Endothelial cell (in vitro differentiated cells): Measurements from ENCODE around the gene DICER1. TPM values are rescaled to one million over a fixed set of nuclear protein-coding genes. Genes with fewer than 3 reads are reported as not detected.

ENCODE experiments used
- DNase-seq: peaks from one replicate; pipeline ENCODE4 v3.0.0; 2021; ENCODE audit warnings: low spot score
- H3K27ac Mint-ChIP-seq: one replicate; pipeline ENCODE4 v1.8.0; 2021; ENCODE audit warnings: mixed read lengths, inconsistent platforms; ENCODE audit not compliant: unreplicated experiment
- H3K27me3 Mint-ChIP-seq: one replicate; pipeline ENCODE4 v1.8.0; 2021; ENCODE audit warnings: mild to moderate bottlenecking, moderate library complexity, mixed read lengths, inconsistent platforms; ENCODE audit not compliant: unreplicated experiment
- H3K36me3 Mint-ChIP-seq: one replicate; pipeline ENCODE4 v1.8.0; 2021; ENCODE audit warnings: mild to moderate bottlenecking, low read depth, mixed read lengths, inconsistent platforms; ENCODE audit not compliant: unreplicated experiment
- H3K4me1 Mint-ChIP-seq: one replicate; pipeline ENCODE4 v1.8.0; 2021; ENCODE audit warnings: mild to moderate bottlenecking, mixed read lengths, inconsistent platforms; ENCODE audit not compliant: unreplicated experiment
- H3K4me3 Mint-ChIP-seq: one replicate; pipeline ENCODE4 v1.8.0; 2021; ENCODE audit warnings: mild to moderate bottlenecking, mixed read lengths, inconsistent platforms; ENCODE audit not compliant: unreplicated experiment
- H3K9me3 Mint-ChIP-seq: one replicate; pipeline ENCODE4 v1.8.0; 2021; ENCODE audit warnings: mixed read lengths, inconsistent platforms; ENCODE audit not compliant: unreplicated experiment
- total RNA-seq: library from RNA; stranded (reverse); fragmentation: NEBNext Ultra II Directional; extraction: Animal tissue kit (Norgen Biotek cat#: 25700); gene quantifications from one replicate; pipeline ENCODE4 v1.2.1, GENCODE V29; 2021; ENCODE audit not compliant: unreplicated experiment
- TF ChIP-seq, protein P1 (sequence below): fragments of 200-600 bp; sonication (generic); IDR thresholded peaks from one replicate; pipeline ENCODE4 v1.5.0; 2021; ENCODE audit warnings: antibody characterized with exemption; ENCODE audit not compliant: unreplicated experiment

DICER1 gene
- total RNA-seq, 1 donor from 2014 or later, result 69.2 TPM

DNA sequence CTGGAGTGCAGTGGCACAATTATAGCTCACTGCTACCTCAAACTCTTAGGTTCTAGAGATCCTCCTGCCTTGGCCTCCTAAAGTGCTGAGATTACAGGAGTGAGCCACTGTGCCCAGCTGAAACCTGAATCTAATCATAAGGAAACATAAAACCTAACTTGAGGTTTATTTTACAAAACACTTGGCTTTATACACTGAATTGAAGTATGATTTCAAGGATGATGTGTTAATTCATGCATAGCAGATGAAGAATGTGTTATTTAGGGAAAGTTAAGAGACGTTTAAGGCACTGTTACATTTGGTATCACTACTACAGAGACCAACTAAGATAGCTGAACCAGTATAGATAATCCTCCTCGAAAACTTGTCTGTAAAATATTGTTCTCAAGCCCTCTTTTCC is 6.4 kb downstream of the DICER1 start:
- Mint-ChIP-seq H3K36me3 (peaks cover 2% of the 10 kb centered on the region), H3K4me3 (no peak overlapping the region), H3K9me3 (no peaks in the 10 kb centered on the region), H3K4me1 (peaks cover 25% of the 10 kb centered on the region), H3K27ac (no peak overlapping the region), H3K27me3 (peaks cover 2% of the 10 kb centered on the region)
- DNase-seq, result no peak
- TF ChIP-seq, protein P1, sequence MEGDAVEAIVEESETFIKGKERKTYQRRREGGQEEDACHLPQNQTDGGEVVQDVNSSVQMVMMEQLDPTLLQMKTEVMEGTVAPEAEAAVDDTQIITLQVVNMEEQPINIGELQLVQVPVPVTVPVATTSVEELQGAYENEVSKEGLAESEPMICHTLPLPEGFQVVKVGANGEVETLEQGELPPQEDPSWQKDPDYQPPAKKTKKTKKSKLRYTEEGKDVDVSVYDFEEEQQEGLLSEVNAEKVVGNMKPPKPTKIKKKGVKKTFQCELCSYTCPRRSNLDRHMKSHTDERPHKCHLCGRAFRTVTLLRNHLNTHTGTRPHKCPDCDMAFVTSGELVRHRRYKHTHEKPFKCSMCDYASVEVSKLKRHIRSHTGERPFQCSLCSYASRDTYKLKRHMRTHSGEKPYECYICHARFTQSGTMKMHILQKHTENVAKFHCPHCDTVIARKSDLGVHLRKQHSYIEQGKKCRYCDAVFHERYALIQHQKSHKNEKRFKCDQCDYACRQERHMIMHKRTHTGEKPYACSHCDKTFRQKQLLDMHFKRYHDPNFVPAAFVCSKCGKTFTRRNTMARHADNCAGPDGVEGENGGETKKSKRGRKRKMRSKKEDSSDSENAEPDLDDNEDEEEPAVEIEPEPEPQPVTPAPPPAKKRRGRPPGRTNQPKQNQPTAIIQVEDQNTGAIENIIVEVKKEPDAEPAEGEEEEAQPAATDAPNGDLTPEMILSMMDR, result no peak

DNA sequence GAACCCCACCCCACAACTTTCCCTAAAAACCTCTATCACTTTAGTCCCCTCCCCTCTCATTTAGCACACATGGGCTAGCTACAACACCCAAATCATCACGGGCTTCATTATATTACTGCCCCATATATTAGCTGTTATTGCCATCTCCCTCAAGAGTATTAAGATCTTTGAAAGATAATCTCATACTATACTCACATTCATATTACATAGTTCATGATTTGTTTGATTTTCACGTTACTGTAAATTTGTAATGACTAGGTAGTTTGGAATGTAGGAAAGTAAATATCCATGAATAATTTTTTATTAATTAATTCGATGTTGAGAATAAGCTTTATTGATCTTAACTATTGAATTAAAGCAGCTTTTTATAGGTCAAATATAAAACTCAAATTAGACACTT is 7.9 kb downstream of the DICER1 start:
- Mint-ChIP-seq H3K27me3 (peaks cover 2% of the 10 kb centered on the region), H3K4me3 (no peak overlapping the region), H3K4me1 (peaks cover 16% of the 10 kb centered on the region), H3K9me3 (no peaks in the 10 kb centered on the region), H3K36me3 (peaks cover 8% of the 10 kb centered on the region), H3K27ac (no peak overlapping the region)
- DNase-seq, result no peak
- TF ChIP-seq, protein P1, result no peak

DNA sequence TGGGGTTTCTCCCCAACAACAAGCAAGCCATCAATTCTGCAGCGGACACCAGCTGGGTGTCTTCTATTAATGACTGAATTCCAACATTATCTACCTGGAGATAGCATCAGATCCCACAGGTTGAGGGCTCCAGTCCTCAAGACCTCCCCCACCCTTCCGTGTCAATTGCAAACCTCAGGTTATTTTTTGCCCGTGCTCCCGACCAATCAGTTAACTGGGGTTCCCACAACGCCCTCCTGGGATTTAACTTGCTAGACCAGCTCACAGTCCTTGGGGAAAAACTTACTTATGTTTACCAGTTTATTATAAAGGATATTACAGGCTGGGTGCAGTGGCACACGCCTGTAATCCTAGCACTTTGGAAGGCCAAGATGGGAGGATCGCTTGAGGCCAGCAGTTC is 9.7 kb downstream of the DICER1 start:
- H3K27ac Mint-ChIP-seq, result no peak overlapping the region
- peaks cover 15% of the 10 kb centered on the region for H3K4me1 Mint-ChIP-seq
- H3K36me3 Mint-ChIP-seq, result peaks cover 8% of the 10 kb centered on the region
- peaks cover 2% of the 10 kb centered on the region for H3K27me3 Mint-ChIP-seq
- DNase-seq, result no peak
- TF ChIP-seq, protein P1, result no peak
- H3K4me3 Mint-ChIP-seq, result no peak overlapping the region
- no peaks in the 10 kb centered on the region for H3K9me3 Mint-ChIP-seq

DNA sequence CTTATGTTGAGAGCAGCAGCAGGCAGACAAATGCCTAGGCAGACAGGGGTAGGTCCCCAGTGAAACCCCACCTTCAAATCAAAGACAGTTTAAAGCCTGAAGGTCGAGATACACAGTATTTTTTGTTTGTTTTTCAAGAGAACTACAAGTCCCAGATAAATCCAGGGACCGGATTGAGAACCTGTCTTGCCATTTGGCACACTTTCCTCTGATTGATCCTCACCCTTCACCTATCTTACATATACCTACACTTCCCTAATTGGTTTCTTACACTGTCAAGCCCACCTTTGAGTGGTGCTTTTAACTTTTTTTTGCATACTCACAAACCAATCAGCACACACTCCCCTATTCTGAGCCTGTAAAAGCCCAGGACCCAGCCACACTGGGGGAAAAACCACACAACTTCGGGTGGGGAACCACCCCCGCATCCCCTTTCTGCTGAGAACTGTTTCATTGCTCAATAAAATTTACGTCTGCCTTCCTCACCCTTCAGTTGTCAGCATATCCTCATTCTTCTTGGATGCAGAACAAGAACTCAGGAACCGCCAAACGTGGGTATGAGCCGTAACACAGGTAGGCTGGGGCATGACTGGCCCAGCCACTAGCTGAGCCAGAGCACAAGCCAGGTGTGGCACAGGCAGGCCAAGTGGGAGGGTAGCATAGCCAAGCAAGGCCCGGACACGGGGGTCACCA is 11.1 kb downstream of the DICER1 start:
- H3K4me1 Mint-ChIP-seq, result peaks cover 7% of the 10 kb centered on the region
- TF ChIP-seq, protein P1, result no peak
- H3K36me3 Mint-ChIP-seq, result peaks cover 8% of the 10 kb centered on the region
- peaks cover 2% of the 10 kb centered on the region for H3K27me3 Mint-ChIP-seq
- DNase-seq, result no peak
- H3K9me3 Mint-ChIP-seq, result no peaks in the 10 kb centered on the region
- H3K27ac Mint-ChIP-seq, result peak overlapping the region; percentile 52
- no peak overlapping the region for H3K4me3 Mint-ChIP-seq

DNA sequence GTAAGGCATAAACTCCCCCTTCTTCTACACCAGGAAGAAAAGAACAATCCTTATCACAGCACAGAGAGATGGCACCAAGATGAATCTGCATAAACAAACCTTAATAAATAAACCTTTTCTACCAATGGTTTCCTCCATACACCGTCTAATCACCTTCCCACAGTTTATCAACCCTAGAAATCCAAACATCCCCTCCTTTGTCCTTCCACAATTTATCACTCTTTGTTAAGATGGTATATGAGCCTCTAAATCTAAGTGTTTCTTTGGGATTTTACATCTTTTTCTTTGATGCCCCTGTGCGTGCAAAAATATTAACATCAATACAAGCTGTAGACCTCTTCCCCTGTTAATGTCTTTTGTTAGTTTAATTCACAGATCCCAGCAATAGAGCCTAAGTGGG is 12.5 kb downstream of the DICER1 start:
- Mint-ChIP-seq H3K9me3 (no peaks in the 10 kb centered on the region), H3K4me3 (no peak overlapping the region), H3K4me1 (peaks cover 7% of the 10 kb centered on the region), H3K27ac (no peak overlapping the region), H3K36me3 (peaks cover 8% of the 10 kb centered on the region), H3K27me3 (peaks cover 2% of the 10 kb centered on the region)
- TF ChIP-seq, protein P1, result no peak
- DNase-seq, result no peak
